Natural killer cell (primary cell): ENCODE data around the gene GALNT9. TPM values are rescaled to one million over a fixed set of nuclear protein-coding genes. Genes with fewer than 3 reads are reported as not detected.

Experiments used
- ATAC-seq, 3 donors: fragments of 150-1000 bp in 2 of 3; fragments of 200-7000 bp in 1 of 3; cut with Tn5 transposase; 1 replicate in 1 of 3; 2 replicates in 2 of 3; pipeline ENCODE4 v1.10.0; 2021; ENCODE audit warnings: mild to moderate bottlenecking in 2 of 3, moderate library complexity in 2 of 3
- DNase-seq, 2 donors: peaks; one replicate each; pipeline versions ENCODE4 v3.0.0 to v3.0.0-alpha.2; 2013 to 2021; ENCODE audit warnings: mixed read lengths in 1 of 2
- H3K27ac ChIP-seq: one replicate; pipeline ENCODE4 v1.5.1; 2013; ENCODE audit warnings: mild to moderate bottlenecking, low read length
- H3K27me3 ChIP-seq: one replicate; pipeline ENCODE4 v1.6.1; 2013; ENCODE audit warnings: low read length; ENCODE audit not compliant: control insufficient read depth, insufficient read depth
- H3K36me3 ChIP-seq: one replicate; pipeline ENCODE4 v1.6.1; 2013; ENCODE audit warnings: low read length; ENCODE audit not compliant: control insufficient read depth, insufficient read depth
- H3K4me1 ChIP-seq: one replicate; pipeline ENCODE4 v1.6.1; 2013; ENCODE audit warnings: low read length; ENCODE audit not compliant: control insufficient read depth, insufficient read depth
- H3K4me3 ChIP-seq: one replicate; pipeline ENCODE4 v1.5.1; 2013; ENCODE audit warnings: low read length
- H3K9me3 ChIP-seq: one replicate; pipeline ENCODE4 v1.6.1; 2013; ENCODE audit warnings: low read length; ENCODE audit not compliant: control insufficient read depth, insufficient read depth
- H3K27ac Mint-ChIP-seq, 2 donors: one replicate each; pipeline ENCODE4 v1.8.0; 2022; ENCODE audit warnings: mild to moderate bottlenecking in 2 of 2, mixed read lengths in 2 of 2, moderate library complexity in 1 of 2
- H3K27me3 Mint-ChIP-seq, 2 donors: one replicate each; pipeline ENCODE4 v1.8.0; 2022; ENCODE audit warnings: low read depth in 2 of 2, mixed read lengths in 2 of 2
- H3K36me3 Mint-ChIP-seq: one replicate; pipeline ENCODE4 v1.8.0; 2022; ENCODE audit warnings: mixed read lengths
- H3K4me1 Mint-ChIP-seq, 2 donors: one replicate each; pipeline ENCODE4 v1.8.0; 2022; ENCODE audit warnings: mixed read lengths in 2 of 2
- H3K4me3 Mint-ChIP-seq: one replicate; pipeline ENCODE4 v1.8.0; 2022; ENCODE audit warnings: mild to moderate bottlenecking, moderate library complexity, mixed read lengths
- H3K9me3 Mint-ChIP-seq, 2 donors: one replicate each; pipeline ENCODE4 v1.8.0; 2022; ENCODE audit warnings: mixed read lengths in 2 of 2
- CTCF ChIP-seq: fragments of 200-600 bp; IDR thresholded peaks from one replicate; pipeline ENCODE4 v1.8.0; 2022; ENCODE audit warnings: antibody characterized with exemption
- WGBS: methylation state at CpG from one replicate; pipeline ENCODE4 v1.1.7; 2013; ENCODE audit warnings: missing lambda C conversion rate; ENCODE audit not compliant: insufficient coverage; 5-methylcytosine and 5-hydroxymethylcytosine counted together
- intact Hi-C: fragments of 100-400 bp; cut with micrococcal nuclease; formaldehyde crosslinking; loops from one replicate; pipeline ENCODE4 v1.14.2; 2022
- total RNA-seq, 4 donors: library from RNA; stranded (reverse); fragments of 120-200 nt in 1 of 4; gene quantifications; one replicate each; pipeline versions ENCODE4 v1.2.3 to v1.2.4, GENCODE V29; 2013 to 2022

Gene GALNT9
- total RNA-seq, 3 donors from 2014 or later (not counting 1 experiment from before 2014, with no cell fraction given), result not detected

- Mint-ChIP-seq H3K27ac (no peak overlapping the region), H3K4me1 (no peaks in the 10 kb centered on the region), H3K27me3 (peaks cover 0 to 2% of the 10 kb centered on the region in 2 donors), H3K4me3 (no peak overlapping the region), H3K36me3 (no peaks in the 10 kb centered on the region), H3K9me3 (no peaks in the 10 kb centered on the region)
- Histone ChIP-seq H3K27me3 (no peaks in the 10 kb centered on the region), H3K27ac (no peak overlapping the region), H3K9me3 (no peaks in the 10 kb centered on the region), H3K4me1 (no peaks in the 10 kb centered on the region), H3K4me3 (no peak overlapping the region), H3K36me3 (no peaks in the 10 kb centered on the region)
- intact Hi-C loops, result no loop called here
- no peak for ATAC-seq
- DNase-seq, result no peak
- no peak for TF ChIP-seq CTCF
- 86% methylated on average over 43 of the region's 43 CpGs for WGBS
Measured at GRCh38 chr12:132354211-132354981, 25.0 kb upstream of the GALNT9 start.

- DNase-seq, result no peak
- H3K27ac ChIP-seq, result no peak overlapping the region
- peaks cover 0 to 2% of the 10 kb centered on the region in 2 donors for H3K27me3 Mint-ChIP-seq
- H3K9me3 ChIP-seq, result no peaks in the 10 kb centered on the region
- H3K27me3 ChIP-seq, result no peaks in the 10 kb centered on the region
- intact Hi-C loops, result no loop called here
- H3K27ac Mint-ChIP-seq, result no peak overlapping the region
- no peak for TF ChIP-seq CTCF
- no peaks in the 10 kb centered on the region for H3K36me3 ChIP-seq
- H3K9me3 Mint-ChIP-seq, result no peaks in the 10 kb centered on the region
- no peaks in the 10 kb centered on the region for H3K36me3 Mint-ChIP-seq
- no peaks in the 10 kb centered on the region for H3K4me1 ChIP-seq
- H3K4me1 Mint-ChIP-seq, result no peaks in the 10 kb centered on the region
- ATAC-seq, result no peak
- H3K4me3 ChIP-seq, result no peak overlapping the region
- 82% methylated on average over 15 of the region's 15 CpGs for WGBS
- no peak overlapping the region for H3K4me3 Mint-ChIP-seq
Measured at GRCh38 chr12:132353811-132354210, 24.4 kb upstream of the GALNT9 start.

GRCh38 chr12:132352896-132353800, 23.8 kb upstream of the GALNT9 start:
- Histone ChIP-seq H3K27ac (no peak overlapping the region), H3K36me3 (no peaks in the 10 kb centered on the region), H3K4me3 (no peak overlapping the region), H3K4me1 (no peaks in the 10 kb centered on the region), H3K9me3 (no peaks in the 10 kb centered on the region), H3K27me3 (no peaks in the 10 kb centered on the region)
- Mint-ChIP-seq H3K4me3 (no peak overlapping the region), H3K36me3 (no peaks in the 10 kb centered on the region), H3K27ac (no peak overlapping the region), H3K27me3 (peaks cover 0 to 2% of the 10 kb centered on the region in 2 donors), H3K4me1 (no peaks in the 10 kb centered on the region), H3K9me3 (no peaks in the 10 kb centered on the region)
- DNase-seq (no peak), ATAC-seq (no peak)
- no peak for TF ChIP-seq CTCF
- 68% methylated on average over 40 of the region's 42 CpGs for WGBS
- intact Hi-C loops, result no loop called here
